ENCODE data around the gene CFAP410. TPM values are rescaled to one million over a fixed set of nuclear protein-coding genes. Genes with fewer than 3 reads are reported as not detected.

Gene CFAP410
- total and polyA plus RNA-seq, 2 experiments from 2014 or later: 17.0 to 19.8 TPM

DNA sequence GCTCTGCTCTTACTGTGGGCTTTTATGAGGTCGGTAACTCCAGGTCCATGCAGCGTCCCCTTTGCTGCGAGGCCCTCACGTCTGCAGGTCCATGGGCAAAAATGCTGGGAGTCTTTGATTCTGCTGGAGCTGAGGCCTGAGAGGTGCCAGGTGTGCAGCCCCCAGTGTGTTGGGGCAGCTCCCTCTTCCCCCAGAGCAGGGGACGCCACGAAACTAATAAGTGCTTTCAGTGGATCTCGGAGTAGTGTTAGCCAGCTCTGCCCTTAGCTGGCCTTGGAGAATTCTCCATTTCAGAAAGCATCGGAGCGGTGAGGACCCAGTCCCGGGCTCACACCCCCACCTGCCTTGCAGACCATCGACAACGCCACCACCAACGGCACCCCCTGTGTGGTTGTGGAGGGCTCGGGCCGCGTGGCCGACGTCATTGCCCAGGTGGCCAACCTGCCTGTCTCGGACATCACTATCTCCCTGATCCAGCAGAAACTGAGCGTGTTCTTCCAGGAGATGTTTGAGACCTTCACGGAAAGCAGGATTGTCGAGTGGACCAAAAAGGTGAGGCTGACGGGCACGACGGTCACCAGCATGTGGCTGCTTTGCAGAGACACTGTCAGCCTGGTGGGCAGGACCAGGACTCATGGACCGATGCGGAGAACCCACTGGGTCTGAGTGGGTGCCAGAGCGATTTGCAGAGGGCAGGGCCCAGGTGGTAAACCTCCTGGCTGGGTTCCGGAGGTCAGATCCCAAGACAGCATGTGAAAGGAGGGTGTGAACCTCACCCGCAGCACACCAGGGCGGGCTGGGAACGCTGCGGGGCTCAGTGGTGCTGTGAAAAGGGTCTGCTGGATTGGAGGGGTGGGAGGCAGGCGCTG is 39.7 kb upstream of the CFAP410 start:
- Histone ChIP-seq H3K4me3 (no peak overlapping the region), H3K4me2 (ENCODE audit: unreplicated experiment) (no peak overlapping the region), H3F3A (ENCODE audit: insufficient read depth) (no peaks in the 10 kb centered on the region), H2AFZ (no peak overlapping the region), H3K4me1 (ENCODE audit: insufficient read depth) (no peaks in the 10 kb centered on the region), H3K36me3 (ENCODE audit: low read depth) (no peaks in the 10 kb centered on the region), H3K9me2 (ENCODE audit: insufficient read depth) (no peaks in the 10 kb centered on the region), H3K27me3 (replicated peaks; ENCODE audit: insufficient read depth) (no peaks in the 10 kb centered on the region; the same call in 1 of the 2 replicates), H4K20me1 (ENCODE audit: insufficient read depth) (no peaks in the 10 kb centered on the region), H3K79me2 (ENCODE audit: insufficient read depth) (no peaks in the 10 kb centered on the region), H3K9ac (no peak overlapping the region), H3K9me3 (ENCODE audit: low read depth) (no peaks in the 10 kb centered on the region), H3K27ac (no peak overlapping the region)
- TF ChIP-seq EZH2 (IDR thresholded peaks at IDR 0.05; ENCODE audit: insufficient read depth, poor library complexity, severe bottlenecking) (no peak), EZH2phosphoT487 (IDR thresholded peaks at IDR 0.05; ENCODE audit: insufficient read depth, low read depth) (no peak)
- no peak for DNase-seq
- WGBS, 2 experiments (ENCODE audit: low coverage in 1 of 2, low lambda C conversion rate in 2 of 2, missing lambda C conversion rate in 2 of 2): 60 to 61% methylated on average over 31 to 32 of the region's 34 CpGs
- in situ Hi-C loops (cut with MboI): no loop called here

DNA sequence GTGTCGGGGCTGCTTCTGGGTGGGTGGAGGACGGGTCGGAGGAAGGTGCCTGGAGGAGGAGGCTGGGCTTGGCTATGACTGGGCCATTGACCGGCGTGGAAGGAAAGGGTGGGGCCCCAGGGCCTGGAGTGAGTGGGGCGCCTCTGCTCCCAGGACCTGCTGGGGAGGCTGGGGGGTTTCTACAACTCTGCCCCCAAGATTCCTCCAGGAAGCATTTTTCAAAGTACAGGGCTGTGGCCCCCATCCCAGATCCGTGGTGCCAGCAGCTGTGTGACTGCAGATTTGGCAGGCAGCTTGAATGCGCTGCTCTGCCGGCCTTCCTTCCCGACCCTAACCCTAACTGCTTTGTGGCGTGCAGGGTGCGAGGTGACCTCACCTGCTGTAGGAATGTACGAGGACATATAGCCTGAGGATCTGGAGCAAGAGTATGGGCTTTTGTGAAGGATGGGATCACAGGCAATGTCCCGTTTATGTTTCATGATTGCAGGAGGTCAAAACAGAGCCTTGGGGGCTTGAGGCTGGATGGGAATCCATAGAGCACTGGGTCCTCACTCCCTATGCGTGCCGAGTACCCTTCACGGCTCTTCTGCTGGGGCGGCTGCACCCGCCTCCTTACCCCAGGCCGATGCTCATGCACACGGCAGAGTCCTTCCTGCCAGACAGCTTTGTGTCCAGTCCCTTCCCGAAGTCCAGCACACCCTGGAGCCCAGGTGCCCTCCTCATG is 38.9 kb upstream of the CFAP410 start:
- Histone ChIP-seq H2AFZ (no peak overlapping the region), H3K79me2 (ENCODE audit: insufficient read depth) (no peaks in the 10 kb centered on the region), H3K9me3 (ENCODE audit: low read depth) (no peaks in the 10 kb centered on the region), H4K20me1 (ENCODE audit: insufficient read depth) (no peaks in the 10 kb centered on the region), H3K4me1 (ENCODE audit: insufficient read depth) (no peaks in the 10 kb centered on the region), H3K9me2 (ENCODE audit: insufficient read depth) (no peaks in the 10 kb centered on the region), H3K27ac (no peak overlapping the region), H3K4me3 (no peak overlapping the region), H3K4me2 (ENCODE audit: unreplicated experiment) (no peak overlapping the region), H3K9ac (no peak overlapping the region), H3K27me3 (replicated peaks; ENCODE audit: insufficient read depth) (no peaks in the 10 kb centered on the region; the same call in 1 of the 2 replicates), H3K36me3 (ENCODE audit: low read depth) (no peaks in the 10 kb centered on the region), H3F3A (ENCODE audit: insufficient read depth) (no peaks in the 10 kb centered on the region)
- 37 to 44% methylated on average over 21 of the region's 22 CpGs for WGBS, 2 experiments (ENCODE audit: low coverage in 1 of 2, low lambda C conversion rate in 2 of 2, missing lambda C conversion rate in 2 of 2)
- DNase-seq: no peak
- in situ Hi-C loops (cut with MboI): no loop called here
- TF ChIP-seq EZH2 (IDR thresholded peaks at IDR 0.05; ENCODE audit: insufficient read depth, poor library complexity, severe bottlenecking): no peak
- no peak for TF ChIP-seq EZH2phosphoT487 (IDR thresholded peaks at IDR 0.05; ENCODE audit: insufficient read depth, low read depth)

DNA sequence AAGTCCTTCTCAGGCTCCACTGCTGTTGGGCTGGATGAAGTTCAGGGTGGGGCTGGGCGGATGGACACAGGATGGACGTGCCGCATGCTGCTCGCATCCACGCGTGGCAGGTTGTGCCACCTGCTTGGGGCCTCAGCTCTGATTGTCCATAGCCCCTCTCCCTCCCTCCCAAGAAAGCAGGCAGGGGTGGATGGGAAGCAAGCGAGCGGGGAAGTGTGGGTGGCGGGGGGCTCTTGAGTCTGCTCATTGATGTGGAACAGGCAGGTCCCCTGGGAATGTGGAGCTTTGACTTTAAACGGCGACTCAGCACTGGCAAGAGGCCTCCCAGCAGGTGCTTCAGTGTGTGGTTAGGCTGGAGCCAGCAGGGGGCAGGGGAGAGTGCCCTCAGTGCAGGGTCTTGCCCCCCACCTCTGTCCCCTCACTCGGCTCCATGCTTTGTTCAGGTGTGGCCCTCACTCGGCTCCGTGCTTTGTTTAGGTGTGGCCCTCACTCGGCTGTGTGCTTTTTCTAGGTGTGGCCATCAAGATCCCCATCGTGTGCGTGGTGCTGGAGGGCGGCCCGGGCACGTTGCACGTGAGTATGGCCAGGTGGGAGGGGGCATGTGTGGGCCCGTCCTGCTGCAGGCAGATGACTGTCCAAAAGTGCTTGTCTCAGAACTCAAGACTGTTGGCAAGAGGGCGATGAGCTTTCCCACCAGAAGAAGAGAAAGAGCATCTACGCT is 38.2 kb upstream of the CFAP410 start:
- H3K4me1 ChIP-seq (ENCODE audit: insufficient read depth): no peaks in the 10 kb centered on the region

DNA sequence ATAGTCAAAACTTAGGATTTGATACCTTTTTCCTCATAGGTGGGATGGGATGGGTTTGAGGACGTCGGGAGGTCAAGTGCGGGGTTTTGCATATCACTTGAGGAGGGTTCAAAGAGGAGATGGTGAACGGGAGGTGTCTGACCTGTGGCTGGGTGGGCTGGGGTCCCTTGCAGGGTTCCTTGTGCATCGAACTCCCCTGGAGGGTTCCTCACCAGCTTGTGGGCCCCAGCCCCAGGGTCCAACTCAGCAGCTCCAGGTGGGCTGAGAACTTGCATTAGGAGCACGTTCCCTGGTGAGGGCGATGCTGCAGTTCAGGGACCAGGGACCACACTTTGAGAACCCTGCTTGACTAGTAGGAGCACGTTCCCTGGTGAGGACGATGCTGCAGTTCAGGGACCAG is 37.4 kb upstream of the CFAP410 start:
- 48 to 50% methylated on average over 9 of the region's 9 CpGs for WGBS, 2 experiments (ENCODE audit: low coverage in 1 of 2, low lambda C conversion rate in 2 of 2, missing lambda C conversion rate in 2 of 2)

More for the DNA sequence above, 38.2 kb upstream of the CFAP410 start:
- Histone ChIP-seq H3K9me2 (ENCODE audit: insufficient read depth) (no peaks in the 10 kb centered on the region), H2AFZ (no peak overlapping the region), H3K79me2 (ENCODE audit: insufficient read depth) (no peaks in the 10 kb centered on the region), H3K4me3 (no peak overlapping the region), H3K9me3 (ENCODE audit: low read depth) (no peaks in the 10 kb centered on the region), H3K27me3 (replicated peaks; ENCODE audit: insufficient read depth) (no peaks in the 10 kb centered on the region; the same call in 1 of the 2 replicates), H3K4me2 (ENCODE audit: unreplicated experiment) (no peak overlapping the region), H3K36me3 (ENCODE audit: low read depth) (no peaks in the 10 kb centered on the region), H3K27ac (no peak overlapping the region), H4K20me1 (ENCODE audit: insufficient read depth) (no peaks in the 10 kb centered on the region), H3K9ac (no peak overlapping the region), H3F3A (ENCODE audit: insufficient read depth) (no peaks in the 10 kb centered on the region)
- DNase-seq: no peak
- in situ Hi-C loops (cut with MboI): no loop called here
- TF ChIP-seq EZH2 (IDR thresholded peaks at IDR 0.05; ENCODE audit: insufficient read depth, poor library complexity, severe bottlenecking) (no peak), EZH2phosphoT487 (IDR thresholded peaks at IDR 0.05; ENCODE audit: insufficient read depth, low read depth) (no peak)
- WGBS, 2 experiments (ENCODE audit: low coverage in 1 of 2, low lambda C conversion rate in 2 of 2, missing lambda C conversion rate in 2 of 2): 48 to 49% methylated on average over 22 to 24 of the region's 24 CpGs

More for the DNA sequence above, 37.4 kb upstream of the CFAP410 start:
- Histone ChIP-seq H3K4me3 (no peak overlapping the region), H3K9me2 (ENCODE audit: insufficient read depth) (no peaks in the 10 kb centered on the region), H2AFZ (no peak overlapping the region), H3K9ac (no peak overlapping the region), H3K27ac (no peak overlapping the region), H3K9me3 (ENCODE audit: low read depth) (no peaks in the 10 kb centered on the region), H3K4me1 (ENCODE audit: insufficient read depth) (no peaks in the 10 kb centered on the region), H3K27me3 (replicated peaks; ENCODE audit: insufficient read depth) (no peaks in the 10 kb centered on the region; the same call in 1 of the 2 replicates), H3K79me2 (ENCODE audit: insufficient read depth) (no peaks in the 10 kb centered on the region), H4K20me1 (ENCODE audit: insufficient read depth) (no peaks in the 10 kb centered on the region), H3K4me2 (ENCODE audit: unreplicated experiment) (no peak overlapping the region), H3K36me3 (ENCODE audit: low read depth) (no peaks in the 10 kb centered on the region), H3F3A (ENCODE audit: insufficient read depth) (no peaks in the 10 kb centered on the region)
- DNase-seq: no peak
- TF ChIP-seq EZH2 (IDR thresholded peaks at IDR 0.05; ENCODE audit: insufficient read depth, poor library complexity, severe bottlenecking) (no peak), EZH2phosphoT487 (IDR thresholded peaks at IDR 0.05; ENCODE audit: insufficient read depth, low read depth) (no peak)
- in situ Hi-C loops (cut with MboI): no loop called here
